Heart right ventricle (tissue), 16 donors: ENCODE data around the gene RPS6KB1. TPM values are rescaled to one million over a fixed set of nuclear protein-coding genes. Genes with fewer than 3 reads are reported as not detected.
"Not testable (repeated sequence)": the region's sequence is repeated elsewhere in the genome, so short reads cannot be mapped to it uniquely, and the experiment has no call there.

ENCODE experiments used
- ATAC-seq, 8 donors: fragments of 200-7000 bp; cut with Tn5 transposase; one replicate each; pipeline ENCODE4 v1.9.1; 2020; ENCODE audit warnings: mild to moderate bottlenecking in 8 of 8, moderate library complexity in 8 of 8, moderate number of reproducible peaks in 1 of 8
- DNase-seq, 2 donors: peaks; one replicate each; pipeline ENCODE4 v3.0.0-alpha.2; 2020
- H3K27ac ChIP-seq, 10 donors: fragments of 200-600 bp; sonication (generic) in 2 of 10; one replicate each; pipeline versions ENCODE4 v1.5.0 to v1.8.0; 2020 to 2022; ENCODE audit warnings: mild to moderate bottlenecking in 3 of 10
- H3K27me3 ChIP-seq, 7 donors: fragments of 200-600 bp; one replicate each; pipeline ENCODE4 v1.8.0; 2021 to 2022; ENCODE audit warnings: mild to moderate bottlenecking in 2 of 7
- H3K36me3 ChIP-seq, 9 donors: fragments of 200-600 bp; sonication (generic) in 1 of 9; one replicate each; pipeline versions ENCODE4 v1.5.0 to v1.8.0; 2020 to 2022; ENCODE audit warnings: mild to moderate bottlenecking in 2 of 9
- H3K4me1 ChIP-seq, 9 donors: fragments of 200-600 bp; sonication (generic) in 1 of 9; one replicate each; pipeline versions ENCODE4 v1.5.0 to v1.8.0; 2020 to 2022; ENCODE audit warnings: mild to moderate bottlenecking in 4 of 9
- H3K4me3 ChIP-seq, 10 donors: fragments of 200-600 bp; sonication (generic) in 2 of 10; one replicate each; pipeline versions ENCODE4 v1.5.0 to v1.8.0; 2020 to 2022; ENCODE audit warnings: mild to moderate bottlenecking in 7 of 10, moderate library complexity in 2 of 10
- H3K9me3 ChIP-seq, 11 donors: fragments of 200-600 bp in 10 of 11; sonication (generic) in 2 of 11; one replicate each; pipeline versions ENCODE4 v1.5.0 to v1.8.0; 2013 to 2022; ENCODE audit warnings: mild to moderate bottlenecking in 2 of 11, control low read depth in 1 of 11, moderate library complexity in 1 of 11
- CTCF ChIP-seq, 9 donors: fragments of 200-600 bp; sonication (generic) in 2 of 9; IDR thresholded peaks; one replicate each; pipeline versions ENCODE4 v1.5.0 to v1.8.0; 2021 to 2022; ENCODE audit warnings: antibody characterized with exemption in 9 of 9, mild to moderate bottlenecking in 5 of 9, moderate library complexity in 1 of 9
- WGBS, 2 donors: extraction: QIAGEN DNeasy Blood & Tissue Kit; methylation state at CpG; one replicate each; pipeline ENCODE4 v1.1.7; 2013; ENCODE audit warnings: inconsistent platforms in 1 of 2; 5-methylcytosine and 5-hydroxymethylcytosine counted together
- intact Hi-C, 10 donors: fragments of 100-400 bp; cut with DNase I; formaldehyde crosslinking; loops; one replicate each; pipeline versions ENCODE4 v1.11.1 to v1.14.2; 2022
- polyA plus RNA-seq, 2 donors: library from polyadenylated mRNA; stranded (reverse); fragments of 200-250 nt; gene quantifications; one replicate each; pipeline ENCODE4 v1.2.3, GENCODE V29; 2013
- total RNA-seq, 10 donors: library from RNA; stranded (reverse); fragmentation: NEBNext Ultra II Directional in 3 of 10; extraction: Animal tissue kit (Norgen Biotek cat#: 25700) in 3 of 10; gene quantifications; one replicate each; pipeline versions ENCODE4 v1.2.1 to v1.2.4, GENCODE V29; 2021 to 2023
- donor health status: Arrhythmogenic right ventricular cardiomyopathy.
- donor health status: ischemic (EF 13 %, LVEDD 7.1; RV severe dilation, severe dysfunction).
- donor health status: healthy with polysubstance abuse.
- donor health status: DM: no; HTN: yes; CAD: no.
- donor health status: DM: no; HTN: no; CAD: no.
- donor health status: ischemic (EF 25% LVEDD 6.9; RV normal size, moderate dysfunction).
- donor health status: ischemic (EF 25% LVEDD 5.7; RV mildly dilated, moderate dysfunction).
- donor health status: healthy.
- donor health status: DM: yes; HTN: yes; CAD: no.
- donor health status: Ischemic cardiomyopathy.
- donor health status: ischemic (EF 35%, LVEDD 5.7; RV mildly dilated, moderate dysfunction).
- donor health status: nonischemic (EF 11% LVEDD 7.7; RV severe dilation, severe dysfunction).
- donor health status: DM: yes; HTN: yes; CAD: no.
- donor health status: PGD.
- donor health status: ischemic (EF 29% LVEDD 5.4; RV normal size, mild dysfunction).
- donor health status: nonischemic (EF 23%, LVEDD 6.1; RV moderate dilation, normal function).

Gene RPS6KB1
- total and polyA plus RNA-seq, 12 donors: 5.1 to 30.4 (median 24.7) TPM

DNA sequence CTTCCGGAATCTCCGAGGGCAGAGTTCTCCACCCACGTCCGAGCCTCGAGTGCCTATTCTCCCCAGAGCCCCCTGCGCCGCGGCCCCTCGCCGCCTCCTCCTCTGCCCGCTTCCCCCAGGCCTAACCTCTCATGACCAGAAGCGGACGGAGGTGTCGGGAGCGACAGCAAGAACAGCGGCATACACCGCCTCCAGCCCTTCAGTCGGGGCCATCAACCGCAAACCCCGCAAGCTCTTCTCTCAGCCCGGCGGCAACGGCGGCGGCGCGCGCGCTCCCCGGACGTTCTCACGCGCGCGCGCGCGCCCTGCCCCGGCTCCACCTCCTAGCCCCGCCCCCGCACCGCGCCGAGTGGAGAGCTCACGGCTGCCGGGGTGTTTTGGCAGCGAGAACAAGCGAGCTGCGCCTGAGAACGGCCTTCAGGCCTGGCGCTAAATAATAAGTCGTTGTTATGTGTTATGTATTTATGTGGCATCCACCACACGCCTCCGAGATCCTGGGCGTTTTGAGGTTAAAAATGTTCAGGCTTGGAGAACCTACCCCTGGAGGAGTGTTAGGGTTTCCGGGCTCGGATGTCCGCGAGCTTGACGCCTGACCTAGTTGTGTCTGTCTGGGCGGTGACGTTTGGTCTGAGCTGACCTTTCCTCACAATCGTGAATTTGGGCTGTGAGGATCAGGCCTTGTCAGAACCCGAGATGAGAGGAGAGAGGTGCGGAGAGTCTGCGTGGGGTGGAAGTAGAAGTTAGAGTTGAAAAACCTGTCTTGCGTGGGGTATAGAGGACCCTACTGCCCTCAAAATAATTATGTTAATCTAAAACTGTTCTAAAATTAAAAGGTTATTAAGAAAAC, 71.8 kb downstream of the RPS6KB1 start, which contains the start of gene RNFT1:
Gene RNFT1 (minus strand): TSS at position 259 of the 847 bp plus-strand sequence. CDS start 77 bp downstream, at position 182.
- peak; percentile 92 to 93 for DNase-seq
- intact Hi-C loops: loop anchor here in 4 of 10 donors (5.0 to 10.0 kb wide), 3 partner anchors 52 to 73 kb away; no protein-coding TSS in a partner anchor
- no peak for TF ChIP-seq CTCF (IDR thresholded peaks at IDR 0.05)
- 2 to 3% methylated on average over 67 of the region's 67 CpGs for WGBS, 2 donors
- Histone ChIP-seq H3K27ac (peak within 1 kb of the TSS; percentile 48 to 98 (median 94)), H3K4me3 (peak within 1 kb of the TSS; percentile 51 to 98 (median 78)), H3K27me3 (no peaks in the 10 kb centered on the region), H3K9me3 (no peaks in the 10 kb centered on the region), H3K4me1 (peaks cover 5 to 32% (median 17%) of the 10 kb centered on the region in 9 donors), H3K36me3 (peaks cover 0 to 26% (median 0%) of the 10 kb centered on the region in 9 donors)
- peak; percentile 97 to 99 (median 98) for ATAC-seq

DNA sequence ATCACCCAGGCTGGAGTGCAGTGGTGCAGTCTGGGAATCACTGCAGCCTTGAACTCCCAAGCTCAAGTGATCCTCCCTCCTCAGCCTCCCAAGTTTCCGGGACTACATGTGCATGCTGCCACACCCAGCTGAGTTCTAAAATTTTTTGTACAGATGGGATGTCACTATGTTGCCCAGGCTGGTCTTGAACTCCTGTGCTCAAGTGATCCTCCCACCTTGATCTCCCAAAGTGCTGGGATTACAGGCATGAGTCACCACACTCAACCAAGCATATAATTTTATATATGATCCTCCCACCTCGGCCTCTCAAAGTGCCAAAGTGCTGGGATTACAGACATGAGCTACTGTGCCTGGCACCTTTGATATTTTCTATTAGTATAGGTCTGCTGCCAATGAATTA, 78.8 kb downstream of the RPS6KB1 start:
- ATAC-seq, H3K27me3 ChIP-seq, H3K4me3 ChIP-seq, intact Hi-C loops, H3K9me3 ChIP-seq, H3K4me1 ChIP-seq, H3K27ac ChIP-seq, H3K36me3 ChIP-seq, DNase-seq: not testable (repeated sequence)
- 93% methylated on average over 2 of the region's 2 CpGs for WGBS, 2 donors

DNA sequence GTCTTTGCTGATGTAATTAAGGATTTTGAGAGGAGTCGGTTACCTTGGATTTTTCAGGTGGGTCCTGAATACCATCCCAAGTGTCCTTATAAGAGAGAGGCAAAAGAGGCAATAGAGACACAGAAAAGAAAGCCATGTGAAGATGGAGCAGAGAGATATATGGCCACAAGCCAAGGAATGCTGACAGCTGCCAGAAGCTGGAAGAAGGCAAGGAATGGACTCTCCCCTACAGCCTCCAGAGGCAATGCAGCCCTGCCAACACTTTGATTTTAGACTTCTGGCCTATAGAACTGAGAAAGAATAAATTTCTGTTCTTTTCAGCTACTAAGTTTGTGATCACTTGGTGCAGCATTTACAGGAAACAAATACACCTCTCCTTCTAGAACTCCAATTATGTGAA, 79.9 kb downstream of the RPS6KB1 start:
- intact Hi-C loops: no loop called here
- H3K27ac ChIP-seq: no peak overlapping the region
- H3K9me3 ChIP-seq: no peaks in the 10 kb centered on the region
- H3K4me1 ChIP-seq: no peaks in the 10 kb centered on the region
- DNase-seq (no peak), ATAC-seq (no peak)
- H3K27me3 ChIP-seq: no peaks in the 10 kb centered on the region
- no peaks in the 10 kb centered on the region for H3K36me3 ChIP-seq
- no peak overlapping the region for H3K4me3 ChIP-seq
- WGBS, 2 donors: 92 to 100% methylated on average over 1 of the region's 1 CpG
- TF ChIP-seq CTCF (IDR thresholded peaks at IDR 0.05): no peak

GRCh38 chr17:59973483-59973882, 80.6 kb downstream of the RPS6KB1 start:
- H3K9me3 ChIP-seq, DNase-seq, H3K4me1 ChIP-seq, H3K27ac ChIP-seq, intact Hi-C loops, H3K4me3 ChIP-seq, H3K27me3 ChIP-seq, H3K36me3 ChIP-seq, ATAC-seq: not testable (repeated sequence)
- 90 to 92% methylated on average over 8 of the region's 8 CpGs for WGBS, 2 donors

GRCh38 chr17:59975166-59975565, 82.2 kb downstream of the RPS6KB1 start:
- H3K4me3 ChIP-seq: not testable (repeated sequence)

DNA sequence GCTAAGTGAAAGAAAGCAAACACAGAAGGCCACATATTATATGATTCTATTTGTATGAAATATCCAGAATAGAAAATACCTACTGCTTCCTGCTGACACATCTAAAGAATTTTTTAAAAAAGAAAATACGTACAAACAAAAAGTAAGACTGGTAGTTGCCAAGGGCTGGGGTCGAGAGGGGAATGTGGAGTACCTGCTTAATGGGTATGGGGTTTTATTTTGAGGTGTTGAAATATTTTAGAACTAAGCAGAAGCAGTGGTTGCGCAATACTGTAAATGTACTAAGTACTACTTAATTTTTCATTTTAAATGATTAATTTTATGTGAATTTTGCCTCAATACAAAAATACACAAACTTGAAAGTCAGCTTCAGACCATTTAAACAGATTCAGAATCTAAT, 103.7 kb downstream of the RPS6KB1 start:
- H3K36me3 ChIP-seq, H3K9me3 ChIP-seq, ATAC-seq, DNase-seq, intact Hi-C loops, H3K4me3 ChIP-seq, H3K27me3 ChIP-seq, H3K27ac ChIP-seq, H3K4me1 ChIP-seq: not testable (repeated sequence)
- WGBS, 2 donors: 79 to 80% methylated on average over 2 of the region's 3 CpGs

More at GRCh38 chr17:59975166-59975565, 82.2 kb downstream of the RPS6KB1 start:
- H3K36me3 ChIP-seq, H3K9me3 ChIP-seq, H3K4me1 ChIP-seq, H3K27ac ChIP-seq, DNase-seq, ATAC-seq, intact Hi-C loops, H3K27me3 ChIP-seq: not testable (repeated sequence)
- 89 to 93% methylated on average over 5 to 6 of the region's 6 CpGs for WGBS, 2 donors

Other genes with a start within 250 kb of the RPS6KB1 start
- 10 to 100 TPM in 3 of 10 donors, 1 to 10 TPM in 7; 7.5 to 13.8 (median 9.1) TPM for gene PTRH2, start 185.7 kb upstream of the RPS6KB1 start, total RNA-seq
- gene PTRH2, start 185.7 kb upstream of the RPS6KB1 start, polyA plus RNA-seq: 10 to 100 TPM; 21.7 to 23.6 TPM
- gene VMP1, start 185.5 kb upstream of the RPS6KB1 start, total RNA-seq: 10 to 100 TPM; 41.3 to 98.9 (median 51.6) TPM
- gene VMP1, start 185.5 kb upstream of the RPS6KB1 start, polyA plus RNA-seq: 10 to 100 TPM; 20.5 to 38.1 TPM
- 10 to 100 TPM in 1 of 10 donors, 1 to 10 TPM in 9; 4.0 to 10.1 (median 6.6) TPM for gene TUBD1, start 178 bp upstream of the RPS6KB1 start, total RNA-seq
- gene TUBD1, start 178 bp upstream of the RPS6KB1 start, polyA plus RNA-seq: 10 to 100 TPM in 1 of 2 donors, 1 to 10 TPM in 1; 4.1 to 10.4 TPM
- 10 to 100 TPM in 3 of 10 donors, 1 to 10 TPM in 7; 5.8 to 12.5 (median 8.4) TPM for gene RNFT1, start 71.6 kb downstream of the RPS6KB1 start, total RNA-seq
- 10 to 100 TPM in 1 of 2 donors, 1 to 10 TPM in 1; 8.3 to 17.3 TPM for gene RNFT1, start 71.6 kb downstream of the RPS6KB1 start, polyA plus RNA-seq
- gene HEATR6, start 185.8 kb downstream of the RPS6KB1 start, total RNA-seq: 10 to 100 TPM; 10.8 to 17.2 (median 13.1) TPM
- gene HEATR6, start 185.8 kb downstream of the RPS6KB1 start, polyA plus RNA-seq: 1 to 10 TPM; 5.3 to 6.4 TPM